ENCODE measurements around the gene CCDC3.

The CCDC3 gene

DNA sequence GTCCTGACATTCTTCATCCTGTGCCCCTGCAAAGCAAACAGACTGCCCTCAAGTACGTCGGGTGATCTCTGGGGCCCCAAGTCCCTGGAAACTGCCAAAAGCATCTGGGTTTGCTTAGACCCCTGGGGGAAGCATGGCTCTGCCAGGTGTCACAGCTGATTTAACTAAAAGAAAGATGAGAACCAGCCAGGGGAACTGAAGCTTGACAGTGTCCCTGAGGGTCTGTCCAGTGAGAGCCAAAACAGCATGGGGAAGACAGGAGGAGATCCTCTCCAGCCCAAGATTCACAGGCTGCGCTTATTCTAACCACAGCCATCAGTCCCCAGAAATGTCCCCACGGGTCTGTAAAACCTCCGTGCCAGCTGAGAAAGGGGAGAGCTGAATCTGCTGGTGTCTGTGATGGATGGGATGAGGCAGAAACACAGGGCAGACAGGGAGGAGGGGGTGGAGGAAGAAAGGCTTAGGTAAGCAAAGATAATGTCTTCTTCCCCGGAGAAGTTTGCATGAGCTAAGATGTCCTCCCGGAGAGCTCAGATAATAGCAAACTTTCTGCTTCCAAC lies 21.3 kb downstream of the CCDC3 start:
- H3K36me3 ChIP-seq (replicated peaks; ENCODE audit: insufficient read depth, low read length) = no peaks in the 10 kb centered on the region
- no peak overlapping the region for H3K4me2 ChIP-seq (ENCODE audit: low read depth, low read length)
- TF ChIP-seq EZH2phosphoT487 (IDR thresholded peaks at IDR 0.05; ENCODE audit: low read length) (no peak), EZH2 (optimal IDR thresholded peaks at IDR 0.05; ENCODE audit: low read depth, low read length) (no peak)
- TF ChIP-seq, protein P1, sequence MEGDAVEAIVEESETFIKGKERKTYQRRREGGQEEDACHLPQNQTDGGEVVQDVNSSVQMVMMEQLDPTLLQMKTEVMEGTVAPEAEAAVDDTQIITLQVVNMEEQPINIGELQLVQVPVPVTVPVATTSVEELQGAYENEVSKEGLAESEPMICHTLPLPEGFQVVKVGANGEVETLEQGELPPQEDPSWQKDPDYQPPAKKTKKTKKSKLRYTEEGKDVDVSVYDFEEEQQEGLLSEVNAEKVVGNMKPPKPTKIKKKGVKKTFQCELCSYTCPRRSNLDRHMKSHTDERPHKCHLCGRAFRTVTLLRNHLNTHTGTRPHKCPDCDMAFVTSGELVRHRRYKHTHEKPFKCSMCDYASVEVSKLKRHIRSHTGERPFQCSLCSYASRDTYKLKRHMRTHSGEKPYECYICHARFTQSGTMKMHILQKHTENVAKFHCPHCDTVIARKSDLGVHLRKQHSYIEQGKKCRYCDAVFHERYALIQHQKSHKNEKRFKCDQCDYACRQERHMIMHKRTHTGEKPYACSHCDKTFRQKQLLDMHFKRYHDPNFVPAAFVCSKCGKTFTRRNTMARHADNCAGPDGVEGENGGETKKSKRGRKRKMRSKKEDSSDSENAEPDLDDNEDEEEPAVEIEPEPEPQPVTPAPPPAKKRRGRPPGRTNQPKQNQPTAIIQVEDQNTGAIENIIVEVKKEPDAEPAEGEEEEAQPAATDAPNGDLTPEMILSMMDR (IDR thresholded peaks at IDR 0.05; ENCODE audit: low read length) = no peak
- H3K4me3 ChIP-seq (ENCODE audit: low read length) = no peak overlapping the region
- H2AFZ ChIP-seq (ENCODE audit: low read length) = no peak overlapping the region
- H3K9me2 ChIP-seq (replicated peaks; ENCODE audit: insufficient read depth, low read length) = no peaks in the 10 kb centered on the region
- no peaks in the 10 kb centered on the region for H3K27me3 ChIP-seq (replicated peaks; ENCODE audit: insufficient read depth, low read length)
- H3K9me3 ChIP-seq (replicated peaks; ENCODE audit: insufficient read depth, low read length) = no peaks in the 10 kb centered on the region
- H3K79me2 ChIP-seq (ENCODE audit: low read length) = no peaks in the 10 kb centered on the region
- H3K4me1 ChIP-seq (ENCODE audit: low read length) = no peaks in the 10 kb centered on the region
- no peak for DNase-seq
- H4K20me1 ChIP-seq (ENCODE audit: insufficient read depth, low read length) = no peaks in the 10 kb centered on the region
- H3K9ac ChIP-seq (ENCODE audit: low read length) = no peak overlapping the region
- no peak overlapping the region for H3K27ac ChIP-seq (ENCODE audit: low read length)
- no peaks in the 10 kb centered on the region for H3F3A ChIP-seq (ENCODE audit: insufficient read depth, low read length)

DNA sequence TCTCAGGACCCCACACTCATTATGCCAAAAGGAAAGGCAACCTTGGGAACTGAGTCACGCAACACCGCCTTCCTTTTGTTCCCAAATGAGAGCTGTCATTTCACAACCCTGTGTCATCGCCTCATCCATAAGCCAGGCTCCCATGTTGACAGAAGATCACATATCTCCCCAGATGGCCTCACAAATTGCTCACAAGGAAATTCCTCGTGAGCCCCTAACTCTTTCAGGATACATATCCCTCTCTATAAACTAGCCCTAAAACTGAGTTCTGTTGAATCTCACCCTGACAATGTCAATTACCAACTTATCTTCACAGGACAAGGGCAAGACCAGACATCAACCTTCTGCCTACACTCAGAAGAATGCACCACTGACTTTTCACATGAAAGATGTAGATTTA lies 22.6 kb downstream of the CCDC3 start:
- Histone ChIP-seq H3K4me1 (ENCODE audit: low read length) (no peaks in the 10 kb centered on the region), H3K36me3 (replicated peaks; ENCODE audit: insufficient read depth, low read length) (no peaks in the 10 kb centered on the region), H3F3A (ENCODE audit: insufficient read depth, low read length) (no peaks in the 10 kb centered on the region), H3K9me3 (replicated peaks; ENCODE audit: insufficient read depth, low read length) (no peaks in the 10 kb centered on the region), H3K4me3 (ENCODE audit: low read length) (no peak overlapping the region), H2AFZ (ENCODE audit: low read length) (no peak overlapping the region), H3K79me2 (ENCODE audit: low read length) (no peaks in the 10 kb centered on the region), H3K9me2 (replicated peaks; ENCODE audit: insufficient read depth, low read length) (no peaks in the 10 kb centered on the region), H3K27ac (ENCODE audit: low read length) (no peak overlapping the region), H4K20me1 (ENCODE audit: insufficient read depth, low read length) (no peaks in the 10 kb centered on the region), H3K4me2 (ENCODE audit: low read depth, low read length) (no peak overlapping the region), H3K27me3 (replicated peaks; ENCODE audit: insufficient read depth, low read length) (no peaks in the 10 kb centered on the region), H3K9ac (ENCODE audit: low read length) (no peak overlapping the region)
- DNase-seq = no peak
- TF ChIP-seq, protein P1 (IDR thresholded peaks at IDR 0.05; ENCODE audit: low read length) = no peak
- no peak for TF ChIP-seq EZH2 (optimal IDR thresholded peaks at IDR 0.05; ENCODE audit: low read depth, low read length)
- no peak for TF ChIP-seq EZH2phosphoT487 (IDR thresholded peaks at IDR 0.05; ENCODE audit: low read length)

DNA sequence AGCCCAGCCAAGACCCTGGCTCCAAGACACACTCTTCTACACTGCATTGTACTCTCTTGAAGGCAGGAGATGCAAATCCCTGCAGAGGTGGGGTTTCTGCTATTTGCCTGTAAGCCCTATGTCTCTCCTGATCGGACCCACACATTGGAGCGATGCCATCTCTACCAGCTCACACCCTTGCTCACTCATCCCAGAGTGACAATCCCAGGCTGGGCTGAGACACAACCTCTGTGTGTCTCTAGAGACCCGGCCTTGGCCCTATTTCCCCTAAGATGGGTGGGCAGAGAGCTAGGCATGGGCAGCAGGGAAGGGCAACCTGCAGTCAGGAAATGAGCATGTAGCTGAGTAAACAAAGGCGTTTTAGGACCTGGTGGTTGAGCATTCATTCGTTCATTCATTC lies 25.6 kb downstream of the CCDC3 start:
- Histone ChIP-seq H3K9ac (ENCODE audit: low read length) (no peak overlapping the region), H3K79me2 (ENCODE audit: low read length) (no peaks in the 10 kb centered on the region), H4K20me1 (ENCODE audit: insufficient read depth, low read length) (no peaks in the 10 kb centered on the region), H3K9me2 (replicated peaks; ENCODE audit: insufficient read depth, low read length) (no peaks in the 10 kb centered on the region), H3K4me3 (ENCODE audit: low read length) (no peak overlapping the region), H3K27ac (ENCODE audit: low read length) (no peak overlapping the region), H3F3A (ENCODE audit: insufficient read depth, low read length) (no peaks in the 10 kb centered on the region), H3K36me3 (replicated peaks; ENCODE audit: insufficient read depth, low read length) (no peaks in the 10 kb centered on the region), H2AFZ (ENCODE audit: low read length) (no peak overlapping the region), H3K4me1 (ENCODE audit: low read length) (no peaks in the 10 kb centered on the region), H3K9me3 (replicated peaks; ENCODE audit: insufficient read depth, low read length) (no peaks in the 10 kb centered on the region), H3K4me2 (ENCODE audit: low read depth, low read length) (no peak overlapping the region), H3K27me3 (replicated peaks; ENCODE audit: insufficient read depth, low read length) (no peaks in the 10 kb centered on the region)
- no peak for TF ChIP-seq EZH2 (optimal IDR thresholded peaks at IDR 0.05; ENCODE audit: low read depth, low read length)
- no peak for TF ChIP-seq EZH2phosphoT487 (IDR thresholded peaks at IDR 0.05; ENCODE audit: low read length)
- TF ChIP-seq, protein P1 (IDR thresholded peaks at IDR 0.05; ENCODE audit: low read length) = no peak
- no peak for DNase-seq
